Loucy (cell line): ENCODE data around the gene ICAM5.

Experiments
- H2AFZ ChIP-seq: fragments of 200-600 bp; sonication (generic); 2 replicates; pipeline ENCODE4 v1.6.0; 2016; ENCODE audit warnings: antibody characterized with exemption, mild to moderate bottlenecking, low read length, moderate library complexity
- H3F3A ChIP-seq: fragments of 200-600 bp; 2 replicates; pipeline ENCODE4 v1.6.0; 2016; ENCODE audit warnings: antibody characterized with exemption, low read depth, mild to moderate bottlenecking
- H3K27me3 ChIP-seq: fragments of 200-600 bp; sonication (generic); 2 replicates; pipeline ENCODE4 v1.6.1; 2014; ENCODE audit warnings: low read length, mild to moderate bottlenecking; ENCODE audit not compliant: insufficient read depth, poor library complexity, severe bottlenecking
- H3K36me3 ChIP-seq: fragments of 200-600 bp; sonication (generic); 2 replicates; pipeline ENCODE4 v1.6.1; 2016; ENCODE audit warnings: low read length; ENCODE audit not compliant: insufficient read depth
- H3K4me1 ChIP-seq: fragments of 200-600 bp; sonication (generic); 2 replicates; pipeline ENCODE4 v1.5.1; 2014; ENCODE audit warnings: low read length, mild to moderate bottlenecking; ENCODE audit not compliant: insufficient read depth, poor library complexity, severe bottlenecking
- H3K4me2 ChIP-seq: fragments of 200-600 bp; sonication (generic); 2 replicates; pipeline ENCODE4 v1.6.0; 2014; ENCODE audit warnings: antibody characterized with exemption, low read length, low read depth, mild to moderate bottlenecking; ENCODE audit not compliant: poor library complexity, severe bottlenecking
- H3K4me3 ChIP-seq: fragments of 200-600 bp; sonication (generic); 2 replicates; pipeline ENCODE4 v1.5.1; 2014; ENCODE audit warnings: low read length, mild to moderate bottlenecking, mixed read lengths; ENCODE audit not compliant: poor library complexity, severe bottlenecking
- H3K79me2 ChIP-seq: fragments of 200-600 bp; sonication (generic); 2 replicates; pipeline ENCODE4 v1.6.1; 2014; ENCODE audit warnings: low read length; ENCODE audit not compliant: insufficient read depth
- H3K9ac ChIP-seq: fragments of 200-600 bp; sonication (generic); 2 replicates; pipeline ENCODE4 v1.6.0; 2014; ENCODE audit warnings: mild to moderate bottlenecking, low read depth, low read length, moderate library complexity; ENCODE audit not compliant: poor library complexity, severe bottlenecking
- H3K9me2 ChIP-seq: fragments of 200-600 bp; sonication (generic); replicated peaks from 2 replicates; pipeline ENCODE4 v1.6.1; 2016; ENCODE audit warnings: low read depth, low read length, mixed read lengths
- H3K9me3 ChIP-seq: fragments of 200-600 bp; sonication (generic); 2 replicates; pipeline ENCODE4 v1.6.1; 2014; ENCODE audit warnings: mild to moderate bottlenecking, antibody characterized with exemption, low read length, low read depth; ENCODE audit not compliant: insufficient read depth
- H4K20me1 ChIP-seq: fragments of 200-600 bp; sonication (generic); 2 replicates; pipeline ENCODE4 v1.6.0; 2014; ENCODE audit warnings: antibody characterized with exemption, low read length, mild to moderate bottlenecking; ENCODE audit not compliant: insufficient read depth, poor library complexity, severe bottlenecking
- EZH2phosphoT487 ChIP-seq: fragments of 200-600 bp; IDR thresholded peaks from 2 replicates; pipeline ENCODE4 v1.6.1; 2018; ENCODE audit warnings: antibody characterized with exemption, mild to moderate bottlenecking, moderate library complexity, borderline replicate concordance
- TF ChIP-seq, protein P1 (sequence below): fragments of 200-600 bp; sonication (generic); conservative IDR thresholded peaks from 2 replicates; pipeline ENCODE4 v1.5.1; 2014; ENCODE audit warnings: mild to moderate bottlenecking, antibody characterized with exemption, low read length

The ICAM5 gene

GRCh38 chr19:10290876-10291553 is 1.3 kb downstream of the ICAM5 start:
- no peaks in the 10 kb centered on the region for H4K20me1 ChIP-seq
- H3K27me3 ChIP-seq: no peaks in the 10 kb centered on the region
- no peaks in the 10 kb centered on the region for H3F3A ChIP-seq
- H3K79me2 ChIP-seq: no peaks in the 10 kb centered on the region
- H3K9ac ChIP-seq: no peak overlapping the region
- no peak overlapping the region for H3K4me2 ChIP-seq
- H3K9me2 ChIP-seq: no peaks in the 10 kb centered on the region
- H3K4me1 ChIP-seq: peaks cover 25% of the 10 kb centered on the region
- no peak for TF ChIP-seq EZH2phosphoT487
- TF ChIP-seq, protein P1, sequence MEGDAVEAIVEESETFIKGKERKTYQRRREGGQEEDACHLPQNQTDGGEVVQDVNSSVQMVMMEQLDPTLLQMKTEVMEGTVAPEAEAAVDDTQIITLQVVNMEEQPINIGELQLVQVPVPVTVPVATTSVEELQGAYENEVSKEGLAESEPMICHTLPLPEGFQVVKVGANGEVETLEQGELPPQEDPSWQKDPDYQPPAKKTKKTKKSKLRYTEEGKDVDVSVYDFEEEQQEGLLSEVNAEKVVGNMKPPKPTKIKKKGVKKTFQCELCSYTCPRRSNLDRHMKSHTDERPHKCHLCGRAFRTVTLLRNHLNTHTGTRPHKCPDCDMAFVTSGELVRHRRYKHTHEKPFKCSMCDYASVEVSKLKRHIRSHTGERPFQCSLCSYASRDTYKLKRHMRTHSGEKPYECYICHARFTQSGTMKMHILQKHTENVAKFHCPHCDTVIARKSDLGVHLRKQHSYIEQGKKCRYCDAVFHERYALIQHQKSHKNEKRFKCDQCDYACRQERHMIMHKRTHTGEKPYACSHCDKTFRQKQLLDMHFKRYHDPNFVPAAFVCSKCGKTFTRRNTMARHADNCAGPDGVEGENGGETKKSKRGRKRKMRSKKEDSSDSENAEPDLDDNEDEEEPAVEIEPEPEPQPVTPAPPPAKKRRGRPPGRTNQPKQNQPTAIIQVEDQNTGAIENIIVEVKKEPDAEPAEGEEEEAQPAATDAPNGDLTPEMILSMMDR: no peak
- no peaks in the 10 kb centered on the region for H3K9me3 ChIP-seq
- no peak overlapping the region for H2AFZ ChIP-seq
- no peaks in the 10 kb centered on the region; the same call in 1 of the 2 replicates for H3K36me3 ChIP-seq
- no peak overlapping the region for H3K4me3 ChIP-seq

- Histone ChIP-seq H2AFZ (no peak overlapping the region), H3K4me1 (peaks cover 18% of the 10 kb centered on the region)
Observed at GRCh38 chr19:10291554-10292205, 1.9 kb downstream of the ICAM5 start.

DNA sequence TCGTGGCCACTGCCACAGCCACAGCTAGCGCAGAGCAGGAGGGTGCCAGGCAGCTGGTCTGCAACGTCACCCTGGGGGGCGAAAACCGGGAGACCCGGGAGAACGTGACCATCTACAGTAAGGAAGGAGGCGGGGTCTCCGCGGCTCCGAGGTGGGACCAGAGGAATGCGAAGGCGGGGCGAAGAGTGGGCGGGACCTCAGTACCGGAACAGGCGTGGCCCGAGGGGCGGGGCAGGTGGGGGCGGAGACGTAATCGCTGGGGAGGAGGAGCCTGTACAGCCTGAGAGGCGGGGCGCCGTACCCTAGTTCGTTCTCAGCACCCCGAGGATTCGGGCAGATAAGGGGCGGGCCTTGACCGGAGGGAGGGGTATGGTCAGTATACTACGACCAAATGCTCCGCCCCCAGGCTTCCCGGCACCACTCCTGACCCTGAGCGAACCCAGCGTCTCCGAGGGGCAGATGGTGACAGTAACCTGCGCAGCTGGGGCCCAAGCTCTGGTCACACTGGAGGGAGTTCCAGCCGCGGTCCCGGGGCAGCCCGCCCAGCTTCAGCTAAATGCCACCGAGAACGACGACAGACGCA is 2.5 kb downstream of the ICAM5 start:
- H3K4me2 ChIP-seq: no peak overlapping the region
- peaks cover 14% of the 10 kb centered on the region for H3K4me1 ChIP-seq

More at GRCh38 chr19:10291554-10292205, 1.9 kb downstream of the ICAM5 start:
- Histone ChIP-seq H3K27me3 (no peaks in the 10 kb centered on the region), H4K20me1 (no peaks in the 10 kb centered on the region), H3F3A (no peaks in the 10 kb centered on the region), H3K9me2 (no peaks in the 10 kb centered on the region), H3K9me3 (no peaks in the 10 kb centered on the region), H3K79me2 (no peaks in the 10 kb centered on the region), H3K36me3 (no peaks in the 10 kb centered on the region), H3K9ac (no peak overlapping the region), H3K4me2 (no peak overlapping the region), H3K4me3 (no peak overlapping the region)
- no peak for TF ChIP-seq EZH2phosphoT487
- TF ChIP-seq, protein P1: no peak

More for the DNA sequence above, 2.5 kb downstream of the ICAM5 start:
- H3K27me3 ChIP-seq: no peaks in the 10 kb centered on the region
- no peaks in the 10 kb centered on the region for H3K79me2 ChIP-seq
- H3K36me3 ChIP-seq: no peaks in the 10 kb centered on the region
- no peak overlapping the region for H3K9ac ChIP-seq
- no peaks in the 10 kb centered on the region for H3K9me3 ChIP-seq
- H3K4me3 ChIP-seq: no peak overlapping the region
- no peaks in the 10 kb centered on the region for H3K9me2 ChIP-seq
- no peaks in the 10 kb centered on the region for H4K20me1 ChIP-seq
- H3F3A ChIP-seq: no peaks in the 10 kb centered on the region
- no peak overlapping the region for H2AFZ ChIP-seq
- TF ChIP-seq, protein P1: no peak
- TF ChIP-seq EZH2phosphoT487: no peak
